HepG2 (cell line): ENCODE data around the gene SPECC1L. TPM values are rescaled to one million over a fixed set of nuclear protein-coding genes. Genes with fewer than 3 reads are reported as not detected.

ENCODE experiments used
- ATAC-seq: fragments of 200-7000 bp; cut with Tn5 transposase; 3 replicates; pipeline ENCODE4 v1.9.1; 2020; ENCODE audit warnings: mild to moderate bottlenecking, moderate library complexity
- BruUV-seq: library from RNA; stranded (reverse); fragments of 400-500 nt; replicated peaks from 2 replicates; lab custom pipeline; 2021; lab: Mats Ljungman, UMichigan
- CTCF ChIA-PET: fragments of 300-600 bp; formaldehyde crosslinking; extraction: SDS; loops from one replicate; lab custom pipeline; 2021; ENCODE audit warnings: low total read pairs, inconsistent platforms, low intra/inter-chr PET ratio; lab: Yijun Ruan, JAX
- POLR2A ChIA-PET: fragments of 350-600 bp; sonication (Branson Sonifier 250); formaldehyde crosslinking; loops from one replicate; lab custom pipeline; 2020; ENCODE audit warnings: antibody characterized with exemption, inconsistent platforms; lab: Yijun Ruan, JAX
- DNase-seq: peaks from one replicate; pipeline ENCODE4 v3.0.0-alpha.2; 2015; ENCODE audit warnings: low spot score
- FAIRE-seq: peaks from 3 replicates; lab custom pipeline; 2011; peaks lifted over from hg19 to GRCh38; lab: Jason Lieb, UNC
- H2AFZ ChIP-seq: one replicate; pipeline ENCODE4 v1.6.1; 2011; ENCODE audit warnings: low read length, inconsistent platforms
- H3K27ac ChIP-seq: fragments of 300-600 bp; 3 replicates; pipeline ENCODE4 v1.8.0; 2011; ENCODE audit warnings: mixed run types, mild to moderate bottlenecking, mixed read lengths, low read length, inconsistent platforms; ENCODE audit not compliant: insufficient read depth; ENCODE audit errors: extremely low read length
- H3K27me3 ChIP-seq, 2 experiments: fragments of 200-600 bp in 1 of 2; 2 replicates in 1 of 2; 3 replicates in 1 of 2; pipeline versions ENCODE4 v1.6.0 to v1.8.0; 2011; ENCODE audit warnings: low read length in 2 of 2, mild to moderate bottlenecking in 2 of 2, moderate library complexity in 2 of 2, inconsistent platforms in 1 of 2; ENCODE audit not compliant: insufficient read depth in 2 of 2, control insufficient read depth in 1 of 2
- H3K36me3 ChIP-seq, 2 experiments: fragments of 200-600 bp in 1 of 2; replicated peaks in 1 of 2; 2 replicates in 1 of 2; 3 replicates in 1 of 2; pipeline versions ENCODE4 v1.5.1 to v1.8.0; 2011; ENCODE audit warnings: low read length in 2 of 2, inconsistent platforms in 1 of 2; ENCODE audit not compliant: insufficient read depth in 2 of 2, control insufficient read depth in 1 of 2
- H3K4me1 ChIP-seq: 2 replicates; pipeline ENCODE4 v1.5.1; 2012; ENCODE audit warnings: low read length, inconsistent platforms; ENCODE audit not compliant: insufficient read depth
- H3K4me2 ChIP-seq: 2 replicates; pipeline ENCODE4 v1.6.0; 2011; ENCODE audit warnings: low read depth, low read length, inconsistent platforms
- H3K4me3 ChIP-seq, 3 experiments: fragments of 200-600 bp in 1 of 3; sonication (generic), shearing (Covaris generic) in 1 of 3; replicated peaks in 1 of 3; 2 replicates each; pipeline ENCODE4 v1.5.1; 2011 to 2016; ENCODE audit warnings: low read length in 3 of 3, inconsistent platforms in 2 of 3, low read depth in 2 of 3, mild to moderate bottlenecking in 2 of 3, control low read depth in 1 of 3, mixed read lengths in 1 of 3; ENCODE audit not compliant: insufficient read depth in 1 of 3
- H3K79me2 ChIP-seq: one replicate; pipeline ENCODE4 v1.6.1; 2011; ENCODE audit warnings: low read length, inconsistent platforms; ENCODE audit not compliant: insufficient read depth
- H3K9ac ChIP-seq: 2 replicates; pipeline ENCODE4 v1.6.0; 2011; ENCODE audit warnings: mild to moderate bottlenecking, low read depth, low read length, inconsistent platforms; ENCODE audit not compliant: insufficient read depth
- H3K9me3 ChIP-seq: 2 replicates; pipeline ENCODE4 v1.5.1; 2012; ENCODE audit warnings: mild to moderate bottlenecking, low read length
- H4K20me1 ChIP-seq: 2 replicates; pipeline ENCODE4 v1.6.0; 2011; ENCODE audit warnings: inconsistent platforms, mild to moderate bottlenecking, low read length, moderate library complexity; ENCODE audit not compliant: insufficient read depth
- ARID3A ChIP-seq: IDR thresholded peaks from 2 replicates; pipeline ENCODE4 v1.6.1; 2012; ENCODE audit warnings: low read depth, low read length, improper control_type of control experiment
- CENPX ChIP-seq: sonication (generic); formaldehyde crosslinking; IDR thresholded peaks from 2 replicates; pipeline ENCODE4 v1.9.0; 2021; ENCODE audit warnings: mild to moderate bottlenecking, missing genetic modification reagents, moderate library complexity
- CREB3 ChIP-seq: sonication (generic); formaldehyde crosslinking; IDR thresholded peaks from 2 replicates; pipeline ENCODE4 v1.5.0; 2020; ENCODE audit warnings: missing genetic modification reagents
- DMAP1 ChIP-seq: IDR thresholded peaks from 2 replicates; pipeline ENCODE4 v1.6.1; 2016
- FIP1L1 ChIP-seq: fragments of 200-400 bp; formaldehyde crosslinking; IDR thresholded peaks from 2 replicates; pipeline ENCODE4 v1.6.1; 2018; ENCODE audit warnings: low read depth, mild to moderate bottlenecking, low read length, moderate library complexity, borderline replicate concordance; ENCODE audit not compliant: insufficient read depth
- HMGA1 ChIP-seq: sonication (generic); formaldehyde crosslinking; conservative IDR thresholded peaks from 2 replicates; pipeline ENCODE4 v1.4.0; 2020; ENCODE audit warnings: missing genetic modification reagents
- IRX3 ChIP-seq: sonication (generic); formaldehyde crosslinking; IDR thresholded peaks from 2 replicates; pipeline ENCODE4 v1.8.1; 2023; ENCODE audit warnings: mild to moderate bottlenecking, low read depth, missing genetic modification reagents, borderline replicate concordance
- MED1 ChIP-seq: sonication (generic); formaldehyde crosslinking; IDR thresholded peaks from 2 replicates; pipeline ENCODE4 v1.4.0; 2020; ENCODE audit warnings: missing genetic modification reagents
- MYNN ChIP-seq: sonication (generic); formaldehyde crosslinking; IDR thresholded peaks from 2 replicates; pipeline ENCODE4 v1.4.0; 2020; ENCODE audit warnings: mild to moderate bottlenecking, low read depth, missing genetic modification reagents
- NR2F2 ChIP-seq: IDR thresholded peaks from 2 replicates; pipeline ENCODE4 v1.6.1; 2012; ENCODE audit warnings: low read depth, inconsistent platforms, borderline replicate concordance
- POLR2AphosphoS5 ChIP-seq: IDR thresholded peaks from 2 replicates; pipeline ENCODE4 v1.6.1; 2012; ENCODE audit warnings: low read depth, low read length
- TFDP2 ChIP-seq: sonication (generic); formaldehyde crosslinking; IDR thresholded peaks from 2 replicates; pipeline ENCODE4 v1.4.0; 2020; ENCODE audit warnings: missing genetic modification reagents
- ZNF576 ChIP-seq: sonication (generic); formaldehyde crosslinking; IDR thresholded peaks from 2 replicates; pipeline ENCODE4 v1.4.0; 2020; ENCODE audit warnings: mild to moderate bottlenecking, missing genetic modification reagents
- ZNF83 ChIP-seq: sonication (generic); formaldehyde crosslinking; IDR thresholded peaks from 2 replicates; pipeline ENCODE4 v1.4.0; 2020; ENCODE audit warnings: missing genetic modification reagents, mild to moderate bottlenecking, borderline replicate concordance
- ZSCAN31 ChIP-seq: sonication (generic); formaldehyde crosslinking; IDR thresholded peaks from 2 replicates; pipeline ENCODE4 v1.5.0; 2020; ENCODE audit warnings: low read depth, mild to moderate bottlenecking, missing genetic modification reagents
- WGBS: methylation state at CpG from one replicate; pipeline ENCODE4 v1.1.6; 2017; ENCODE audit warnings: low lambda C conversion rate; 5-methylcytosine and 5-hydroxymethylcytosine counted together
- in situ Hi-C: cut with HindIII; loops from 2 replicates; pipeline ENCODE4 v1.10.0; 2017; ENCODE audit warnings: low pct_unique_long_range_greater_than_20kb; ENCODE audit not compliant: extremely low pct_ligation_motif_present
- intact Hi-C: fragments of 100-400 bp; cut with micrococcal nuclease; formaldehyde crosslinking; loops from one replicate; pipeline ENCODE4 v1.10.0; 2022; ENCODE audit not compliant: unreplicated experiment
- polyA plus RNA-seq, 8 experiments: library from polyadenylated mRNA; depleted of rRNA in 3 of 8; stranded (reverse) in 7 of 8; unstranded in 1 of 8; fragments of >200 nt; fragmentation: Illumina TruSeq in 4 of 8; extraction: Trizol in 4 of 8; gene quantifications; 2 replicates each; pipeline versions ENCODE4 v1.2.1 to v1.2.3, GENCODE V29; 2011 to 2016; ENCODE audit warnings: low read depth in 4 of 8, missing spikeins in 1 of 8, mixed read lengths in 1 of 8; ENCODE audit not compliant: insufficient read depth in 1 of 8
- total RNA-seq, 5 experiments: library from RNA; depleted of rRNA; stranded (reverse); fragments of >200 nt; fragmentation: Illumina TruSeq; extraction: Trizol; gene quantifications; 2 replicates each; pipeline ENCODE4 v1.2.3, GENCODE V29; 2016; ENCODE audit warnings: low read depth in 1 of 5
- TF ChIP-seq, protein P1 (sequence below): sonication (generic); formaldehyde crosslinking; IDR thresholded peaks from 2 replicates; pipeline ENCODE4 v1.8.0; 2022; ENCODE audit warnings: missing genetic modification reagents, mild to moderate bottlenecking, moderate library complexity, borderline replicate concordance

Gene SPECC1L
- total and polyA plus RNA-seq, 2 of the 13 experiments (the other 11 are each of a cell fraction or from before 2014, with no cell fraction given), result 14.1 to 30.3 TPM

DNA sequence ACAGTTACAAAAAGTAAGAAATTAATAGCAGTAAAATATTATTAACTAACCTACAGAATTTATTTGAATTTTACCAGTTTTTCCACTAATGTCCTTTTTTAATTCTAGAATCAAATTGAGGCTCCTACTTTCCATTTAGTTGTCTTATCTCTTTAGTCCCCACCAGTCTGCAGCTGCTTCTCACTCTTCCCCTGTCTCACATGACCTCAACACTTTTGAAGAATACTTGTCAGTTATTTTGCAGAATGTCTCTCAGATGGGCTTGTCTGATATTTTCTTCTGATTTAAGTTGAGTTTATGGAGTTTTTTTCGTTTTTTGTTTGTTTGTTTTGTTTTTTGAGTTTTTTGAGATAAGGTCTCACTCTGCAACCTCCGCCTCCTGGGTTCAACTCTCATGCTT lies 82.5 kb downstream of the SPECC1L start (continued):
- TF ChIP-seq ARID3A (no peak), MYNN (CRISPR knock-in tag) (no peak), CREB3 (no peak), DMAP1 (no peak), NR2F2 (no peak), ZNF576 (CRISPR knock-in tag) (no peak), IRX3 (no peak), HMGA1 (CRISPR knock-in tag) (no peak)
- TF ChIP-seq, protein P1, sequence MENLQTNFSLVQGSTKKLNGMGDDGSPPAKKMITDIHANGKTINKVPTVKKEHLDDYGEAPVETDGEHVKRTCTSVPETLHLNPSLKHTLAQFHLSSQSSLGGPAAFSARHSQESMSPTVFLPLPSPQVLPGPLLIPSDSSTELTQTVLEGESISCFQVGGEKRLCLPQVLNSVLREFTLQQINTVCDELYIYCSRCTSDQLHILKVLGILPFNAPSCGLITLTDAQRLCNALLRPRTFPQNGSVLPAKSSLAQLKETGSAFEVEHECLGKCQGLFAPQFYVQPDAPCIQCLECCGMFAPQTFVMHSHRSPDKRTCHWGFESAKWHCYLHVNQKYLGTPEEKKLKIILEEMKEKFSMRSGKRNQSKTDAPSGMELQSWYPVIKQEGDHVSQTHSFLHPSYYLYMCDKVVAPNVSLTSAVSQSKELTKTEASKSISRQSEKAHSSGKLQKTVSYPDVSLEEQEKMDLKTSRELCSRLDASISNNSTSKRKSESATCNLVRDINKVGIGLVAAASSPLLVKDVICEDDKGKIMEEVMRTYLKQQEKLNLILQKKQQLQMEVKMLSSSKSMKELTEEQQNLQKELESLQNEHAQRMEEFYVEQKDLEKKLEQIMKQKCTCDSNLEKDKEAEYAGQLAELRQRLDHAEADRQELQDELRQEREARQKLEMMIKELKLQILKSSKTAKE (CRISPR knock-in tag), result no peak

GRCh38 chr22:24355574-24355973 lies 84.9 kb downstream of the SPECC1L start:
- Histone ChIP-seq H3K36me3 (peaks cover 6 to 50% of the 10 kb centered on the region in 2 experiments), H3K9me3 (peaks cover 8% of the 10 kb centered on the region; the same call in 1 of the 2 replicates), H3K9ac (no peak overlapping the region), H2AFZ (no peak overlapping the region), H3K4me2 (no peak overlapping the region), H4K20me1 (no peaks in the 10 kb centered on the region), H3K4me3 (no peak overlapping the region), H3K27me3 (no peaks in the 10 kb centered on the region), H3K4me1 (peaks cover 31% of the 10 kb centered on the region), H3K79me2 (no peaks in the 10 kb centered on the region), H3K27ac (no peak overlapping the region)
- DNase-seq (no peak), ATAC-seq (no peak), FAIRE-seq (no peak)
- in situ Hi-C loops, result no loop called here
- ChIA-PET CTCF (no interaction called here), POLR2A (no interaction called here)
- 100% methylated on average over 2 of the region's 2 CpGs for WGBS
- intact Hi-C loops, result no loop called here
- TF ChIP-seq ZSCAN31 (CRISPR knock-in tag) (no peak), ZNF83 (no peak), MED1 (CRISPR knock-in tag) (no peak), TFDP2 (CRISPR knock-in tag) (no peak), FIP1L1 (no peak), POLR2AphosphoS5 (no peak), CENPX (CRISPR knock-in tag) (no peak)
- BruUV-seq, result no TSS peak
